ENCODE data around the gene PPP4R4.

PPP4R4 gene

GRCh38 chr14:94227029-94227428 is 52.9 kb downstream of the PPP4R4 start:
- no peak overlapping the region for H3K27ac ChIP-seq (ENCODE audit: low read length)
- ATAC-seq (ENCODE audit: insufficient read depth, low read depth): no peak

GRCh38 chr14:94237046-94237445 is 62.9 kb downstream of the PPP4R4 start:
- no peak overlapping the region for H3K4me3 ChIP-seq (ENCODE audit: low read depth in 1 of 2, low read length in 2 of 2)
- no peaks in the 10 kb centered on the region for H3K36me3 ChIP-seq (ENCODE audit: insufficient read depth, low read length)
- H3K79me2 ChIP-seq (ENCODE audit: insufficient read depth, low read length): no peaks in the 10 kb centered on the region
- no peaks in the 10 kb centered on the region for H3K4me1 ChIP-seq (ENCODE audit: insufficient read depth, low read length)
- ATAC-seq (ENCODE audit: insufficient read depth, low read depth): no peak
- no peak for TF ChIP-seq EZH2 (IDR thresholded peaks at IDR 0.05; ENCODE audit: borderline replicate concordance, low read depth, low read length, severe bottlenecking)
- TF ChIP-seq CTCF (IDR thresholded peaks at IDR 0.05; ENCODE audit: borderline replicate concordance, extremely low read depth, low read length, poor library complexity, severe bottlenecking): no peak
- no peak overlapping the region for H3K27ac ChIP-seq (ENCODE audit: low read length)
- DNase-seq: no peak
- no peak overlapping the region for H3K4me2 ChIP-seq (ENCODE audit: insufficient read depth, low read length)
- H2AFZ ChIP-seq (ENCODE audit: low read depth, low read length): no peak overlapping the region
- peaks cover 4% of the 10 kb centered on the region for H3K27me3 ChIP-seq (ENCODE audit: insufficient read depth, low read length, poor library complexity)
- no peaks in the 10 kb centered on the region for H4K20me1 ChIP-seq (ENCODE audit: insufficient read depth, low read length)
- no peaks in the 10 kb centered on the region for H3K9me3 ChIP-seq (ENCODE audit: insufficient read depth, low read length, severe bottlenecking)
- H3K9ac ChIP-seq (ENCODE audit: low read depth, low read length): no peak overlapping the region

More at GRCh38 chr14:94227029-94227428, 52.9 kb downstream of the PPP4R4 start:
- Histone ChIP-seq H2AFZ (ENCODE audit: low read depth, low read length) (no peak overlapping the region), H3K4me2 (ENCODE audit: insufficient read depth, low read length) (no peak overlapping the region), H3K9ac (ENCODE audit: low read depth, low read length) (no peak overlapping the region), H3K27me3 (ENCODE audit: insufficient read depth, low read length, poor library complexity) (peaks cover 10% of the 10 kb centered on the region), H3K4me1 (ENCODE audit: insufficient read depth, low read length) (no peaks in the 10 kb centered on the region), H4K20me1 (ENCODE audit: insufficient read depth, low read length) (no peaks in the 10 kb centered on the region), H3K9me3 (ENCODE audit: insufficient read depth, low read length, severe bottlenecking) (no peaks in the 10 kb centered on the region), H3K36me3 (ENCODE audit: insufficient read depth, low read length) (no peaks in the 10 kb centered on the region), H3K4me3 (ENCODE audit: low read depth in 1 of 2, low read length in 2 of 2) (no peak overlapping the region), H3K79me2 (ENCODE audit: insufficient read depth, low read length) (no peaks in the 10 kb centered on the region)
- TF ChIP-seq EZH2 (IDR thresholded peaks at IDR 0.05; ENCODE audit: borderline replicate concordance, low read depth, low read length, severe bottlenecking) (no peak), CTCF (IDR thresholded peaks at IDR 0.05; ENCODE audit: borderline replicate concordance, extremely low read depth, low read length, poor library complexity, severe bottlenecking) (no peak)
- no peak for DNase-seq

- Histone ChIP-seq H3K9ac (ENCODE audit: low read depth, low read length) (no peak overlapping the region), H3K4me1 (ENCODE audit: insufficient read depth, low read length) (no peaks in the 10 kb centered on the region), H3K27me3 (ENCODE audit: insufficient read depth, low read length, poor library complexity) (peaks cover 4% of the 10 kb centered on the region), H3K36me3 (ENCODE audit: insufficient read depth, low read length) (no peaks in the 10 kb centered on the region), H4K20me1 (ENCODE audit: insufficient read depth, low read length) (no peaks in the 10 kb centered on the region), H3K79me2 (ENCODE audit: insufficient read depth, low read length) (no peaks in the 10 kb centered on the region), H3K27ac (ENCODE audit: low read length) (no peak overlapping the region), H2AFZ (ENCODE audit: low read depth, low read length) (no peak overlapping the region), H3K4me2 (ENCODE audit: insufficient read depth, low read length) (no peak overlapping the region), H3K9me3 (ENCODE audit: insufficient read depth, low read length, severe bottlenecking) (no peaks in the 10 kb centered on the region), H3K4me3 (ENCODE audit: low read depth in 1 of 2, low read length in 2 of 2) (no peak overlapping the region)
- no peak for TF ChIP-seq EZH2 (IDR thresholded peaks at IDR 0.05; ENCODE audit: borderline replicate concordance, low read depth, low read length, severe bottlenecking)
- no peak for TF ChIP-seq CTCF (IDR thresholded peaks at IDR 0.05; ENCODE audit: borderline replicate concordance, extremely low read depth, low read length, poor library complexity, severe bottlenecking)
- ATAC-seq (ENCODE audit: insufficient read depth, low read depth) (no peak), DNase-seq (no peak)
These were observed 63.9 kb downstream of the PPP4R4 start for GRCh38 chr14:94237983-94238382.

- H3K4me3 ChIP-seq (ENCODE audit: low read depth in 1 of 2, low read length in 2 of 2): no peak overlapping the region
- DNase-seq (no peak), ATAC-seq (ENCODE audit: insufficient read depth, low read depth) (no peak)
- H2AFZ ChIP-seq (ENCODE audit: low read depth, low read length): no peak overlapping the region
- no peak overlapping the region for H3K27ac ChIP-seq (ENCODE audit: low read length)
- TF ChIP-seq CTCF (IDR thresholded peaks at IDR 0.05; ENCODE audit: borderline replicate concordance, extremely low read depth, low read length, poor library complexity, severe bottlenecking) (no peak), EZH2 (IDR thresholded peaks at IDR 0.05; ENCODE audit: borderline replicate concordance, low read depth, low read length, severe bottlenecking) (no peak)
- no peak overlapping the region for H3K9ac ChIP-seq (ENCODE audit: low read depth, low read length)
- no peaks in the 10 kb centered on the region for H3K4me1 ChIP-seq (ENCODE audit: insufficient read depth, low read length)
- peaks cover 9% of the 10 kb centered on the region for H3K27me3 ChIP-seq (ENCODE audit: insufficient read depth, low read length, poor library complexity)
- H3K4me2 ChIP-seq (ENCODE audit: insufficient read depth, low read length): no peak overlapping the region
- no peaks in the 10 kb centered on the region for H3K79me2 ChIP-seq (ENCODE audit: insufficient read depth, low read length)
- H3K9me3 ChIP-seq (ENCODE audit: insufficient read depth, low read length, severe bottlenecking): no peaks in the 10 kb centered on the region
- no peaks in the 10 kb centered on the region for H4K20me1 ChIP-seq (ENCODE audit: insufficient read depth, low read length)
- no peaks in the 10 kb centered on the region for H3K36me3 ChIP-seq (ENCODE audit: insufficient read depth, low read length)
These were observed 65.3 kb downstream of the PPP4R4 start for GRCh38 chr14:94239406-94239805.

Measured in DND-41 (cell line).